HepG2 (cell line): ENCODE measurements around the gene SBK3. TPM values are rescaled to one million over a fixed set of nuclear protein-coding genes. Genes with fewer than 3 reads are reported as not detected.

Experiments
- CAMTA2 ChIP-seq: sonication (generic); formaldehyde crosslinking; IDR thresholded peaks from 2 replicates; pipeline ENCODE4 v1.4.0; 2020; ENCODE audit warnings: mild to moderate bottlenecking, missing genetic modification reagents, borderline replicate concordance
- CEBPB ChIP-seq: IDR thresholded peaks from 2 replicates; pipeline ENCODE4 v1.6.1; 2011; ENCODE audit warnings: low read depth, low read length, improper control_type of control experiment, borderline replicate concordance
- ERF ChIP-seq: IDR thresholded peaks from 2 replicates; pipeline ENCODE4 v1.6.1; 2018; ENCODE audit warnings: missing biosample characterization, missing genetic modification reagents
- HOXA7 ChIP-seq: sonication (generic); formaldehyde crosslinking; IDR thresholded peaks from 2 replicates; pipeline ENCODE4 v1.8.1; 2022; ENCODE audit warnings: mild to moderate bottlenecking, missing genetic modification reagents, moderate library complexity
- NFE2L1 ChIP-seq: sonication (generic); formaldehyde crosslinking; IDR thresholded peaks from 2 replicates; pipeline ENCODE4 v1.4.0; 2020; ENCODE audit warnings: missing genetic modification reagents, mild to moderate bottlenecking, borderline replicate concordance
- NRL ChIP-seq: sonication (generic); formaldehyde crosslinking; IDR thresholded peaks from 2 replicates; pipeline ENCODE4 v1.5.0; 2020; ENCODE audit warnings: missing genetic modification reagents, mild to moderate bottlenecking, moderate library complexity, borderline replicate concordance
- PAX8 ChIP-seq: sonication (generic); formaldehyde crosslinking; IDR thresholded peaks from 2 replicates; pipeline ENCODE4 v1.8.0; 2022; ENCODE audit warnings: mild to moderate bottlenecking, missing genetic modification reagents, borderline replicate concordance
- TAF15 ChIP-seq: fragments of 200-400 bp; formaldehyde crosslinking; IDR thresholded peaks from one replicate; pipeline ENCODE4 v1.6.1; 2018; ENCODE audit warnings: mild to moderate bottlenecking, low read depth, low read length; ENCODE audit not compliant: poor library complexity, severe bottlenecking
- ZC3H4 ChIP-seq: sonication (generic); formaldehyde crosslinking; IDR thresholded peaks from 2 replicates; pipeline ENCODE4 v1.4.0; 2020; ENCODE audit warnings: missing genetic modification reagents, borderline replicate concordance
- ZFAT ChIP-seq: sonication (generic); formaldehyde crosslinking; conservative IDR thresholded peaks from 2 replicates; pipeline ENCODE4 v1.8.1; 2023; ENCODE audit warnings: missing genetic modification reagents, inconsistent platforms
- ZMYM2 ChIP-seq: sonication (generic); formaldehyde crosslinking; IDR thresholded peaks from 2 replicates; pipeline ENCODE4 v1.8.0; 2022; ENCODE audit warnings: mild to moderate bottlenecking, missing genetic modification reagents
- ZNF124 ChIP-seq: sonication (generic); formaldehyde crosslinking; IDR thresholded peaks from 2 replicates; pipeline ENCODE4 v1.4.0; 2020; ENCODE audit warnings: missing genetic modification reagents
- ZNF496 ChIP-seq: sonication (generic); formaldehyde crosslinking; IDR thresholded peaks from 2 replicates; pipeline ENCODE4 v1.8.1; 2023; ENCODE audit warnings: mild to moderate bottlenecking, moderate library complexity, missing genetic modification reagents; ENCODE audit not compliant: insufficient replicate concordance
- ZNF510 ChIP-seq: sonication (generic); formaldehyde crosslinking; IDR thresholded peaks from 2 replicates; pipeline ENCODE4 v1.4.0; 2020; ENCODE audit warnings: low read depth, mild to moderate bottlenecking, missing genetic modification reagents
- ZNF562 ChIP-seq: sonication (generic); formaldehyde crosslinking; IDR thresholded peaks from 2 replicates; pipeline ENCODE4 v1.8.0; 2022; ENCODE audit warnings: missing genetic modification reagents, borderline replicate concordance
- ZNF713 ChIP-seq: sonication (generic); formaldehyde crosslinking; IDR thresholded peaks from 2 replicates; pipeline ENCODE4 v1.4.0; 2020; ENCODE audit warnings: mild to moderate bottlenecking, missing genetic modification reagents
- polyA plus RNA-seq, 8 experiments: library from polyadenylated mRNA; depleted of rRNA in 3 of 8; stranded (reverse) in 7 of 8; unstranded in 1 of 8; fragments of >200 nt; fragmentation: Illumina TruSeq in 4 of 8; extraction: Trizol in 4 of 8; gene quantifications; 2 replicates each; pipeline versions ENCODE4 v1.2.1 to v1.2.3, GENCODE V29; 2011 to 2016; ENCODE audit warnings: low read depth in 4 of 8, missing spikeins in 1 of 8, mixed read lengths in 1 of 8; ENCODE audit not compliant: insufficient read depth in 1 of 8
- total RNA-seq, 5 experiments: library from RNA; depleted of rRNA; stranded (reverse); fragments of >200 nt; fragmentation: Illumina TruSeq; extraction: Trizol; gene quantifications; 2 replicates each; pipeline ENCODE4 v1.2.3, GENCODE V29; 2016; ENCODE audit warnings: low read depth in 1 of 5
- TF ChIP-seq, protein P1 (sequence below): sonication (generic); formaldehyde crosslinking; IDR thresholded peaks from 2 replicates; pipeline ENCODE4 v1.4.0; 2020; ENCODE audit warnings: missing genetic modification reagents, borderline replicate concordance
- TF ChIP-seq, protein P2 (sequence below): IDR thresholded peaks from 2 replicates; pipeline ENCODE4 v1.6.1; 2016; ENCODE audit warnings: control low read depth
- TF ChIP-seq, protein P3 (sequence below): sonication (generic); formaldehyde crosslinking; IDR thresholded peaks from 2 replicates; pipeline ENCODE4 v1.5.0; 2020; ENCODE audit warnings: mild to moderate bottlenecking, missing genetic modification reagents
- TF ChIP-seq, protein P4 (sequence below): sonication (generic); formaldehyde crosslinking; IDR thresholded peaks from 2 replicates; pipeline ENCODE4 v1.4.0; 2020; ENCODE audit warnings: mild to moderate bottlenecking, missing genetic modification reagents
- TF ChIP-seq, protein P5 (sequence below): sonication (generic); formaldehyde crosslinking; IDR thresholded peaks from 2 replicates; pipeline ENCODE4 v1.8.0; 2022; ENCODE audit warnings: missing genetic modification reagents, mild to moderate bottlenecking, borderline replicate concordance

The SBK3 gene
- total and polyA plus RNA-seq, 2 of the 13 experiments (the other 11 are each of a cell fraction or from before 2014, with no cell fraction given): 0.66 to 0.77 TPM

DNA sequence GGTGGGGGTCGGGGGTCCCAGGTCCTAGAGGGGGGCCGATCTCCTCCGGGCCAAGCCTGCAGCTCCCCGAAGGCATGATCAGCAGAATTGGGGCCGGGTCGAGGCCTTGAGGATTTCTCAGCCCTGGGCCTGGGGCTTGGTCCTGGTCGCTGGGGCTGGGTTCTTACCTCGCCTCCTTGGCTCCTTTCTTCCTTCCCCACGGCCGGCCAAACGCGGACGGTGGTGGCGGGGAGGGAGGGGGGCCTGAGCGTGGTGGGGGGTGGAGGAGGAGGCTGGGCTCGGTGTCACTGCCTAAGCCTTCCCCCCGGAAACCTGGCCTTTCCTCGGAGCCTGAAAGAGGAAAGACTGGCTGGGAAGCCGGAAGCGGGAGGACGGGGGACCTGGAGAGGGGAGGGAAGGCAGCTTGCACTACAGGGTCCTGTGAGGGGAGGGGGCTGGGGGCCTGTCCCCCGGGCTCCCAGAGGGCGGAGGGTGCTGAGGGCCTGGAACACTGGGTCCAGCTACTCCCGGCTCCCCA, 35.3 kb upstream of the SBK3 start, which contains the start of gene ZNF579 (continued):
- TF ChIP-seq, protein P1, sequence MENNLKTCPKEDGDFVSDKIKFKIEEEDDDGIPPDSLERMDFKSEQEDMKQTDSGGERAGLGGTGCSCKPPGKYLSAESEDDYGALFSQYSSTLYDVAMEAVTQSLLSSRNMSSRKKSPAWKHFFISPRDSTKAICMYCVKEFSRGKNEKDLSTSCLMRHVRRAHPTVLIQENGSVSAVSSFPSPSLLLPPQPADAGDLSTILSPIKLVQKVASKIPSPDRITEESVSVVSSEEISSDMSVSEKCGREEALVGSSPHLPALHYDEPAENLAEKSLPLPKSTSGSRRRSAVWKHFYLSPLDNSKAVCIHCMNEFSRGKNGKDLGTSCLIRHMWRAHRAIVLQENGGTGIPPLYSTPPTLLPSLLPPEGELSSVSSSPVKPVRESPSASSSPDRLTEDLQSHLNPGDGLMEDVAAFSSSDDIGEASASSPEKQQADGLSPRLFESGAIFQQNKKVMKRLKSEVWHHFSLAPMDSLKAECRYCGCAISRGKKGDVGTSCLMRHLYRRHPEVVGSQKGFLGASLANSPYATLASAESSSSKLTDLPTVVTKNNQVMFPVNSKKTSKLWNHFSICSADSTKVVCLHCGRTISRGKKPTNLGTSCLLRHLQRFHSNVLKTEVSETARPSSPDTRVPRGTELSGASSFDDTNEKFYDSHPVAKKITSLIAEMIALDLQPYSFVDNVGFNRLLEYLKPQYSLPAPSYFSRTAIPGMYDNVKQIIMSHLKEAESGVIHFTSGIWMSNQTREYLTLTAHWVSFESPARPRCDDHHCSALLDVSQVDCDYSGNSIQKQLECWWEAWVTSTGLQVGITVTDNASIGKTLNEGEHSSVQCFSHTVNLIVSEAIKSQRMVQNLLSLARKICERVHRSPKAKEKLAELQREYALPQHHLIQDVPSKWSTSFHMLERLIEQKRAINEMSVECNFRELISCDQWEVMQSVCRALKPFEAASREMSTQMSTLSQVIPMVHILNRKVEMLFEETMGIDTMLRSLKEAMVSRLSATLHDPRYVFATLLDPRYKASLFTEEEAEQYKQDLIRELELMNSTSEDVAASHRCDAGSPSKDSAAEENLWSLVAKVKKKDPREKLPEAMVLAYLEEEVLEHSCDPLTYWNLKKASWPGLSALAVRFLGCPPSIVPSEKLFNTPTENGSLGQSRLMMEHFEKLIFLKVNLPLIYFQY (CRISPR knock-in tag): no peak
- no peak for TF ChIP-seq HOXA7
- no peak for TF ChIP-seq CEBPB
- no peak; the same call in 1 of the 2 replicates for TF ChIP-seq NRL (CRISPR knock-in tag)
- TF ChIP-seq, protein P2, sequence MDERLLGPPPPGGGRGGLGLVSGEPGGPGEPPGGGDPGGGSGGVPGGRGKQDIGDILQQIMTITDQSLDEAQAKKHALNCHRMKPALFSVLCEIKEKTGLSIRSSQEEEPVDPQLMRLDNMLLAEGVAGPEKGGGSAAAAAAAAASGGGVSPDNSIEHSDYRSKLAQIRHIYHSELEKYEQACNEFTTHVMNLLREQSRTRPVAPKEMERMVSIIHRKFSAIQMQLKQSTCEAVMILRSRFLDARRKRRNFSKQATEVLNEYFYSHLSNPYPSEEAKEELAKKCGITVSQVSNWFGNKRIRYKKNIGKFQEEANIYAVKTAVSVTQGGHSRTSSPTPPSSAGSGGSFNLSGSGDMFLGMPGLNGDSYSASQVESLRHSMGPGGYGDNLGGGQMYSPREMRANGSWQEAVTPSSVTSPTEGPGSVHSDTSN: no peak
- TF ChIP-seq, protein P3, sequence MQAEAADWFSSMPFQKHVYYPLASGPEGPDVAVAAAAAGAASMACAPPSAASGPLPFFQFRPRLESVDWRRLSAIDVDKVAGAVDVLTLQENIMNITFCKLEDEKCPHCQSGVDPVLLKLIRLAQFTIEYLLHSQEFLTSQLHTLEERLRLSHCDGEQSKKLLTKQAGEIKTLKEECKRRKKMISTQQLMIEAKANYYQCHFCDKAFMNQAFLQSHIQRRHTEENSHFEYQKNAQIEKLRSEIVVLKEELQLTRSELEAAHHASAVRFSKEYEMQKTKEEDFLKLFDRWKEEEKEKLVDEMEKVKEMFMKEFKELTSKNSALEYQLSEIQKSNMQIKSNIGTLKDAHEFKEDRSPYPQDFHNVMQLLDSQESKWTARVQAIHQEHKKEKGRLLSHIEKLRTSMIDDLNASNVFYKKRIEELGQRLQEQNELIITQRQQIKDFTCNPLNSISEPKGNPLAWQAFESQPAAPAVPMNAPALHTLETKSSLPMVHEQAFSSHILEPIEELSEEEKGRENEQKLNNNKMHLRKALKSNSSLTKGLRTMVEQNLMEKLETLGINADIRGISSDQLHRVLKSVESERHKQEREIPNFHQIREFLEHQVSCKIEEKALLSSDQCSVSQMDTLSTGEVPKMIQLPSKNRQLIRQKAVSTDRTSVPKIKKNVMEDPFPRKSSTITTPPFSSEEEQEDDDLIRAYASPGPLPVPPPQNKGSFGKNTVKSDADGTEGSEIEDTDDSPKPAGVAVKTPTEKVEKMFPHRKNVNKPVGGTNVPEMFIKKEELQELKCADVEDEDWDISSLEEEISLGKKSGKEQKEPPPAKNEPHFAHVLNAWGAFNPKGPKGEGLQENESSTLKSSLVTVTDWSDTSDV (CRISPR knock-in tag): no peak
- TF ChIP-seq ZMYM2 (CRISPR knock-in tag): no peak
- no peak for TF ChIP-seq ZNF496 (CRISPR knock-in tag)
- no peak for TF ChIP-seq ZC3H4 (CRISPR knock-in tag)
- TF ChIP-seq ZNF713 (CRISPR knock-in tag): no peak
- TF ChIP-seq ZNF124 (CRISPR knock-in tag): no peak
- TF ChIP-seq, protein P4, sequence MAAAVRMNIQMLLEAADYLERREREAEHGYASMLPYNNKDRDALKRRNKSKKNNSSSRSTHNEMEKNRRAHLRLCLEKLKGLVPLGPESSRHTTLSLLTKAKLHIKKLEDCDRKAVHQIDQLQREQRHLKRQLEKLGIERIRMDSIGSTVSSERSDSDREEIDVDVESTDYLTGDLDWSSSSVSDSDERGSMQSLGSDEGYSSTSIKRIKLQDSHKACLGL: no peak
- TF ChIP-seq ERF (CRISPR knock-in tag): no peak
- TF ChIP-seq NFE2L1 (CRISPR knock-in tag): no peak
- no peak for TF ChIP-seq TAF15
- TF ChIP-seq, protein P5, sequence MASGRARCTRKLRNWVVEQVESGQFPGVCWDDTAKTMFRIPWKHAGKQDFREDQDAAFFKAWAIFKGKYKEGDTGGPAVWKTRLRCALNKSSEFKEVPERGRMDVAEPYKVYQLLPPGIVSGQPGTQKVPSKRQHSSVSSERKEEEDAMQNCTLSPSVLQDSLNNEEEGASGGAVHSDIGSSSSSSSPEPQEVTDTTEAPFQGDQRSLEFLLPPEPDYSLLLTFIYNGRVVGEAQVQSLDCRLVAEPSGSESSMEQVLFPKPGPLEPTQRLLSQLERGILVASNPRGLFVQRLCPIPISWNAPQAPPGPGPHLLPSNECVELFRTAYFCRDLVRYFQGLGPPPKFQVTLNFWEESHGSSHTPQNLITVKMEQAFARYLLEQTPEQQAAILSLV (CRISPR knock-in tag): no peak
- no peak for TF ChIP-seq ZFAT (CRISPR knock-in tag)
- TF ChIP-seq ZNF510 (CRISPR knock-in tag): no peak
- no peak for TF ChIP-seq PAX8 (CRISPR knock-in tag)
- TF ChIP-seq ZNF562: no peak
- no peak for TF ChIP-seq CAMTA2 (CRISPR knock-in tag)
